ENCODE measurements around the gene CYB5R4.

- TF ChIP-seq, protein P1, sequence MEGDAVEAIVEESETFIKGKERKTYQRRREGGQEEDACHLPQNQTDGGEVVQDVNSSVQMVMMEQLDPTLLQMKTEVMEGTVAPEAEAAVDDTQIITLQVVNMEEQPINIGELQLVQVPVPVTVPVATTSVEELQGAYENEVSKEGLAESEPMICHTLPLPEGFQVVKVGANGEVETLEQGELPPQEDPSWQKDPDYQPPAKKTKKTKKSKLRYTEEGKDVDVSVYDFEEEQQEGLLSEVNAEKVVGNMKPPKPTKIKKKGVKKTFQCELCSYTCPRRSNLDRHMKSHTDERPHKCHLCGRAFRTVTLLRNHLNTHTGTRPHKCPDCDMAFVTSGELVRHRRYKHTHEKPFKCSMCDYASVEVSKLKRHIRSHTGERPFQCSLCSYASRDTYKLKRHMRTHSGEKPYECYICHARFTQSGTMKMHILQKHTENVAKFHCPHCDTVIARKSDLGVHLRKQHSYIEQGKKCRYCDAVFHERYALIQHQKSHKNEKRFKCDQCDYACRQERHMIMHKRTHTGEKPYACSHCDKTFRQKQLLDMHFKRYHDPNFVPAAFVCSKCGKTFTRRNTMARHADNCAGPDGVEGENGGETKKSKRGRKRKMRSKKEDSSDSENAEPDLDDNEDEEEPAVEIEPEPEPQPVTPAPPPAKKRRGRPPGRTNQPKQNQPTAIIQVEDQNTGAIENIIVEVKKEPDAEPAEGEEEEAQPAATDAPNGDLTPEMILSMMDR (IDR thresholded peaks at IDR 0.05) = peak in 3 of 4 experiments; percentile 55 to 85 (median 84)
- TF ChIP-seq POLR2A (IDR thresholded peaks at IDR 0.05) = no peak
- no peak for TF ChIP-seq POLR2AphosphoS5 (IDR thresholded peaks at IDR 0.05)
Observed at GRCh38 chr6:83884523-83884922, 25.0 kb downstream of the CYB5R4 start.

Data from prostate gland (tissue), 2 donors.